DOHH2 (cell line): ENCODE measurements around the gene MYH15.

ENCODE experiments used
- H3F3A ChIP-seq: fragments of 200-600 bp; sonication (generic), shearing (Covaris generic); 2 replicates; pipeline ENCODE4 v1.6.0; 2016; ENCODE audit warnings: antibody characterized with exemption, mild to moderate bottlenecking; ENCODE audit not compliant: control insufficient read depth, insufficient read depth
- H3K27ac ChIP-seq: fragments of 200-600 bp; sonication (generic); 2 replicates; pipeline ENCODE4 v1.5.1; 2014; ENCODE audit warnings: low read depth, mild to moderate bottlenecking, low read length, moderate library complexity
- H3K27me3 ChIP-seq: fragments of 200-600 bp; sonication (generic); 2 replicates; pipeline ENCODE4 v1.6.1; 2014; ENCODE audit warnings: mild to moderate bottlenecking, low read length, mixed read lengths; ENCODE audit not compliant: control insufficient read depth
- H3K36me3 ChIP-seq: fragments of 200-600 bp; sonication (generic); 2 replicates; pipeline ENCODE4 v1.6.1; 2014; ENCODE audit warnings: mild to moderate bottlenecking, low read length, moderate library complexity, mixed read lengths; ENCODE audit not compliant: control insufficient read depth
- H3K4me1 ChIP-seq: fragments of 200-600 bp; sonication (generic); 2 replicates; pipeline ENCODE4 v1.6.1; 2014; ENCODE audit warnings: mild to moderate bottlenecking, low read length, mixed read lengths; ENCODE audit not compliant: control insufficient read depth
- H3K4me2 ChIP-seq: fragments of 200-600 bp; sonication (generic); 2 replicates; pipeline ENCODE4 v1.6.0; 2014; ENCODE audit warnings: mild to moderate bottlenecking, low read length, moderate library complexity
- H3K4me3 ChIP-seq: fragments of 200-600 bp; sonication (generic); 2 replicates; pipeline ENCODE4 v1.5.1; 2014; ENCODE audit warnings: mild to moderate bottlenecking, low read length, mixed read lengths
- H3K79me2 ChIP-seq: fragments of 200-600 bp; sonication (generic); 2 replicates; pipeline ENCODE4 v1.6.1; 2014; ENCODE audit warnings: mild to moderate bottlenecking, low read length, mixed read lengths; ENCODE audit not compliant: control insufficient read depth
- H3K9me2 ChIP-seq: fragments of 200-600 bp; sonication (generic); replicated peaks from 2 replicates; pipeline ENCODE4 v1.6.1; 2014; ENCODE audit warnings: mild to moderate bottlenecking, low read length, mixed read lengths; ENCODE audit not compliant: control insufficient read depth
- H3K9me3 ChIP-seq: fragments of 200-600 bp; sonication (generic); 2 replicates; pipeline ENCODE4 v1.6.1; 2014; ENCODE audit warnings: antibody characterized with exemption, low read length, mixed read lengths; ENCODE audit not compliant: control insufficient read depth, insufficient read depth
- H4K20me1 ChIP-seq: fragments of 200-600 bp; sonication (generic); 2 replicates; pipeline ENCODE4 v1.6.0; 2014; ENCODE audit warnings: low read depth, mild to moderate bottlenecking, antibody characterized with exemption, low read length, moderate library complexity; ENCODE audit not compliant: control insufficient read depth, insufficient read depth
- EZH2phosphoT487 ChIP-seq: fragments of 200-600 bp; sonication (generic); IDR thresholded peaks from 2 replicates; pipeline ENCODE4 v1.6.1; 2017; ENCODE audit warnings: borderline replicate concordance, mild to moderate bottlenecking, antibody characterized with exemption, low read length, moderate library complexity, mixed read lengths
- TF ChIP-seq, protein P1 (sequence below): fragments of 200-600 bp; sonication (generic); IDR thresholded peaks from one replicate; pipeline ENCODE4 v1.5.1; 2014; ENCODE audit warnings: antibody characterized with exemption, mild to moderate bottlenecking, low read depth, low read length; ENCODE audit not compliant: poor library complexity, severe bottlenecking

The MYH15 gene

DNA sequence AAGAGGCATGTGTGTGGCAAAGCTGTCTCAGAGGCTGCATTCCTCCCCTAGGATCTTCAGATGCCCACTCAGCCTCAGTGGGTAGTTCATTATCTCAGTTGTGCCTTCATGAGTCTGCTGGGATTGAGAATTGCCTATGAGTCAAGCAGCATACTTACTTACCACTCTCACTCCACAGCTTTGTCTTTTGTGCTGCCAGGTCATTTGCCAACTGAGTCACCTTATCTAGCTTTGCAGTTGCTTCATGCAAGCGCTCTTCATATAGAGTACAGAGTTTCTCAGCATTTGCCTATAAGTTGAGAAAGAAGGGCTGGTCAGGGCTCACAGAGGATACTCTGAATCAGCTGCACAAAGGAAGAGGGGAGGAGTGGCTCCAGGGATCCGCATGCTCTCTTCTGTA is 89.5 kb downstream of the MYH15 start:
- Histone ChIP-seq H4K20me1 (no peaks in the 10 kb centered on the region), H3K27ac (no peak overlapping the region), H3K4me3 (no peak overlapping the region), H3K9me3 (no peaks in the 10 kb centered on the region), H3K79me2 (no peaks in the 10 kb centered on the region), H3F3A (no peaks in the 10 kb centered on the region), H3K4me2 (no peak overlapping the region), H3K9me2 (no peaks in the 10 kb centered on the region), H3K27me3 (no peaks in the 10 kb centered on the region), H3K36me3 (no peaks in the 10 kb centered on the region), H3K4me1 (no peaks in the 10 kb centered on the region)
- TF ChIP-seq, protein P1, sequence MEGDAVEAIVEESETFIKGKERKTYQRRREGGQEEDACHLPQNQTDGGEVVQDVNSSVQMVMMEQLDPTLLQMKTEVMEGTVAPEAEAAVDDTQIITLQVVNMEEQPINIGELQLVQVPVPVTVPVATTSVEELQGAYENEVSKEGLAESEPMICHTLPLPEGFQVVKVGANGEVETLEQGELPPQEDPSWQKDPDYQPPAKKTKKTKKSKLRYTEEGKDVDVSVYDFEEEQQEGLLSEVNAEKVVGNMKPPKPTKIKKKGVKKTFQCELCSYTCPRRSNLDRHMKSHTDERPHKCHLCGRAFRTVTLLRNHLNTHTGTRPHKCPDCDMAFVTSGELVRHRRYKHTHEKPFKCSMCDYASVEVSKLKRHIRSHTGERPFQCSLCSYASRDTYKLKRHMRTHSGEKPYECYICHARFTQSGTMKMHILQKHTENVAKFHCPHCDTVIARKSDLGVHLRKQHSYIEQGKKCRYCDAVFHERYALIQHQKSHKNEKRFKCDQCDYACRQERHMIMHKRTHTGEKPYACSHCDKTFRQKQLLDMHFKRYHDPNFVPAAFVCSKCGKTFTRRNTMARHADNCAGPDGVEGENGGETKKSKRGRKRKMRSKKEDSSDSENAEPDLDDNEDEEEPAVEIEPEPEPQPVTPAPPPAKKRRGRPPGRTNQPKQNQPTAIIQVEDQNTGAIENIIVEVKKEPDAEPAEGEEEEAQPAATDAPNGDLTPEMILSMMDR = no peak
- TF ChIP-seq EZH2phosphoT487 = no peak

DNA sequence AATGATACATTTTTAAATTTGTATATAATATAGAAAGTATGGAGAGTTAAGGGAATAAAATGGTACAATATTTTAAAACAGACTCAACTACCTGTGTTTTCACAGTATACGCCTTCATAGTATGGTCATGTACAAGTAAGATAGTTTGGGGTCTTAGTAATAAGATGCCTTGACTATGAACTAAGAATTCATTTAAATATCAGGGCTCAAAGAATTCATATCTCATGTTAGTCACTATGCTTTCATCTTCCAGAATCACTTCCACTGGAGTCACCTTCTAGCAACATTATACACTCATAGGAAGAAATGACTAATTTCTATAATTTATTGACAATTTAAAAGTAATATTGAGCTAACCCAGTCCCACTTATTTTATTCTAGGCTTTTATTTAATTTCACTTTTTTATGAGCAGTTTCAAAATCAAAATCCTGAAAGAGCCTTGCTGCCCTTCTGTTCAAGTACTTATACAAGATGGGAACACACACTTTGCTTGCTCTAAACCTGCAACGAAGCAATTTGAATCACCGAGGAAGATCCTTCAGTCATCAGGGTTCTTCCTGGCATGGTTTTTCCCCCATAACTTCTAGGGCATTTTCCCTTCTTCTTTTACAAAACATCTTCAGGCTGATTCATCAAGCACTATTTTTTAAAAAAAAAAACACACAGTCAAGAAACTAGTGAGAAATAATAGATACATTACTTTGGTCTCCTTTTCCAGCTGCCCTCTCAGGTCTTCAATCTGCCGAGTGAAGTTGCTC is 94.1 kb downstream of the MYH15 start:
- Histone ChIP-seq H3K27ac (no peak overlapping the region), H3K4me2 (no peak overlapping the region), H3K36me3 (no peaks in the 10 kb centered on the region), H3K27me3 (no peaks in the 10 kb centered on the region), H3K9me3 (no peaks in the 10 kb centered on the region), H4K20me1 (no peaks in the 10 kb centered on the region), H3K4me1 (no peaks in the 10 kb centered on the region), H3F3A (no peaks in the 10 kb centered on the region), H3K79me2 (no peaks in the 10 kb centered on the region), H3K4me3 (no peak overlapping the region), H3K9me2 (no peaks in the 10 kb centered on the region)
- no peak for TF ChIP-seq EZH2phosphoT487
- TF ChIP-seq, protein P1 = no peak

DNA sequence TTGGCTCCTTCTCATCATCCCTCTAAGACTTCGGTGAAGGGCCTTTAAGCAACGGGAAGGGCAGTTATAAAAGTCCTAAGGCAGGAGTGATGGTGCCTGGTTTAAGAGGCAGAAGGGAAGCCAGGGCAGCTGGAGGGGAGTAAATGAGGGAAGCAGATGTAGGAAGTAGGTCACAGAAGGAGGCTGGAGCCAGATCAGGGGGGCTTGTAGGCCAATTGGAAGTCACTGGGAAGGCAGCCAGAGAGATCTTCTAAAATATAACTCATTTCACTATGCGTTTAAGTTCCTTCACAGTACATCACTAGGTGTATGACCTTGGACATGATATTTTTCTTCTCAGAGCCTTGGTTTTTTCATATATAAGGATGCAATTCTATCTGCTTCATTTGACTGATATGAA is 94.7 kb downstream of the MYH15 start:
- no peaks in the 10 kb centered on the region for H3K79me2 ChIP-seq

More for the DNA sequence above, 94.7 kb downstream of the MYH15 start:
- TF ChIP-seq, protein P1 = no peak
- TF ChIP-seq EZH2phosphoT487 = no peak
- no peaks in the 10 kb centered on the region for H3K9me2 ChIP-seq
- no peaks in the 10 kb centered on the region for H3K9me3 ChIP-seq
- H3K36me3 ChIP-seq = no peaks in the 10 kb centered on the region
- H3K4me1 ChIP-seq = no peaks in the 10 kb centered on the region
- H3K27ac ChIP-seq = no peak overlapping the region
- H3K27me3 ChIP-seq = no peaks in the 10 kb centered on the region
- H3K4me3 ChIP-seq = no peak overlapping the region
- no peak overlapping the region for H3K4me2 ChIP-seq
- H4K20me1 ChIP-seq = no peaks in the 10 kb centered on the region
- H3F3A ChIP-seq = no peaks in the 10 kb centered on the region
